NB4 (cell line): Measurements from ENCODE around the gene ZER1.

Experiments used
- CTCF ChIP-seq: IDR thresholded peaks from one replicate; pipeline ENCODE4 v1.5.1; 2012; ENCODE audit warnings: low read depth, low read length
- MAX ChIP-seq: IDR thresholded peaks from 2 replicates; pipeline ENCODE4 v1.6.1; 2011; ENCODE audit warnings: low read depth, low read length
- MYC ChIP-seq: IDR thresholded peaks from 2 replicates; pipeline ENCODE4 v1.6.1; 2011; ENCODE audit warnings: low read depth, low read length
- POLR2A ChIP-seq: IDR thresholded peaks from 2 replicates; pipeline ENCODE4 v1.6.1; 2011; ENCODE audit warnings: mild to moderate bottlenecking; ENCODE audit not compliant: insufficient read length; ENCODE audit errors: extremely low read depth

- TF ChIP-seq POLR2A (no peak), CTCF (no peak), MAX (no peak), MYC (no peak)
These were observed 55.0 kb downstream of the ZER1 start for GRCh38 chr9:128716581-128717254.
